SK-N-DZ (cell line): ENCODE measurements around the gene NRL.
"Not testable (repeated sequence)": the region's sequence is repeated elsewhere in the genome, so short reads cannot be mapped to it uniquely, and the experiment has no call there.

ENCODE experiments used
- DNase-seq: peaks from one replicate; pipeline ENCODE4 v3.0.0-alpha.2; 2015; ENCODE audit warnings: low spot score

Gene NRL

GRCh38 chr14:24053548-24054323 lies 61.0 kb downstream of the NRL start:
- no peak for DNase-seq

- DNase-seq = no peak
Measured at GRCh38 chr14:24052656-24053547, 61.8 kb downstream of the NRL start.

- peak; percentile 75 for DNase-seq
Measured at GRCh38 chr14:24051789-24052655, 62.7 kb downstream of the NRL start, which contains the start of gene CARMIL3. CARMIL3 (plus strand) TSS chr14:24052009; CDS start chr14:24052154, 145 bp downstream.

GRCh38 chr14:24051176-24051788 lies 63.5 kb downstream of the NRL start:
- DNase-seq = no peak

- not testable (repeated sequence) for DNase-seq
Measured at GRCh38 chr14:24050753-24051152, 64.0 kb downstream of the NRL start.

GRCh38 chr14:24049002-24049401 lies 65.7 kb downstream of the NRL start:
- not testable (repeated sequence) for DNase-seq

GRCh38 chr14:24042746-24043145 lies 72.0 kb downstream of the NRL start:
- DNase-seq = no peak

- DNase-seq = no peak
Measured at GRCh38 chr14:24040692-24041091, 74.1 kb downstream of the NRL start.

GRCh38 chr14:24038686-24039085 lies 76.1 kb downstream of the NRL start:
- DNase-seq = no peak

GRCh38 chr14:24037658-24038037 lies 77.1 kb downstream of the NRL start:
- DNase-seq = peak; percentile 8

- DNase-seq = not testable (repeated sequence)
Measured at GRCh38 chr14:24036963-24037657, 77.6 kb downstream of the NRL start.

GRCh38 chr14:24036169-24036962 lies 78.4 kb downstream of the NRL start:
- peak; percentile 85 for DNase-seq

- not testable (repeated sequence) for DNase-seq
Measured at GRCh38 chr14:24035769-24036168, 79.0 kb downstream of the NRL start.

GRCh38 chr14:24032727-24033418 lies 81.9 kb downstream of the NRL start:
- DNase-seq = no peak

- not testable (repeated sequence) for DNase-seq
Measured at GRCh38 chr14:24031331-24031730, 83.4 kb downstream of the NRL start.

GRCh38 chr14:24029687-24030086 lies 85.1 kb downstream of the NRL start:
- not testable (repeated sequence) for DNase-seq
